K562 (cell line): ENCODE results near the gene RUNX1. TPM values are rescaled to one million over a fixed set of nuclear protein-coding genes. Genes with fewer than 3 reads are reported as not detected.

Experiments used
- BHLHE40 ChIP-seq: IDR thresholded peaks from 2 replicates; pipeline ENCODE4 v1.6.1; 2011; ENCODE audit warnings: low read length, improper control_type of control experiment
- CCAR2 ChIP-seq: fragments of 200-400 bp; formaldehyde crosslinking; IDR thresholded peaks from 2 replicates; pipeline ENCODE4 v1.6.1; 2017; ENCODE audit warnings: mild to moderate bottlenecking, low read depth, low read length
- CREM ChIP-seq: IDR thresholded peaks from 2 replicates; pipeline ENCODE4 v1.6.1; 2014; ENCODE audit warnings: antibody characterized with exemption, low read depth
- E2F1 ChIP-seq: sonication (generic); formaldehyde crosslinking; IDR thresholded peaks from 2 replicates; pipeline ENCODE4 v1.8.1; 2023; ENCODE audit warnings: mild to moderate bottlenecking, missing genetic modification reagents, moderate library complexity
- E2F4 ChIP-seq: sonication (generic); formaldehyde crosslinking; IDR thresholded peaks from 2 replicates; pipeline ENCODE4 v1.8.0; 2022; ENCODE audit warnings: mild to moderate bottlenecking, low read depth, missing genetic modification reagents
- ETV5 ChIP-seq: sonication (generic); formaldehyde crosslinking; IDR thresholded peaks from 2 replicates; pipeline ENCODE4 v1.4.0; 2020; ENCODE audit warnings: low read depth, mild to moderate bottlenecking, missing genetic modification reagents
- IRF1 ChIP-seq: sonication (generic); formaldehyde crosslinking; IDR thresholded peaks from 2 replicates; pipeline ENCODE4 v1.8.0; 2022; ENCODE audit warnings: missing genetic modification reagents, mild to moderate bottlenecking, borderline replicate concordance
- KAT2B ChIP-seq: IDR thresholded peaks from one replicate; pipeline ENCODE4 v1.6.1; 2012; ENCODE audit warnings: low read depth, mild to moderate bottlenecking, control low read depth, inconsistent platforms, low read length, moderate library complexity
- LEF1 ChIP-seq: fragments of 450-650 bp; IDR thresholded peaks from 2 replicates; pipeline ENCODE4 v1.6.1; 2016; ENCODE audit warnings: mild to moderate bottlenecking
- MAFK ChIP-seq: IDR thresholded peaks from 2 replicates; pipeline ENCODE4 v1.6.1; 2011; ENCODE audit warnings: low read length, improper control_type of control experiment
- MITF ChIP-seq: IDR thresholded peaks from 2 replicates; pipeline ENCODE4 v1.6.1; 2014; ENCODE audit warnings: antibody characterized with exemption
- MTA1 ChIP-seq: fragments of 450-650 bp; IDR thresholded peaks from 2 replicates; pipeline ENCODE4 v1.6.1; 2017; ENCODE audit warnings: borderline replicate concordance
- NFYB ChIP-seq: IDR thresholded peaks from 2 replicates; pipeline ENCODE4 v1.6.1; 2011; ENCODE audit warnings: mild to moderate bottlenecking, moderate library complexity; ENCODE audit not compliant: insufficient read length; ENCODE audit errors: extremely low read depth
- PHF8 ChIP-seq: fragments of 200-600 bp; sonication (generic); IDR thresholded peaks from 2 replicates; pipeline ENCODE4 v1.6.1; 2012; ENCODE audit warnings: mixed run types, mild to moderate bottlenecking, inconsistent platforms, low read length, moderate library complexity, borderline replicate concordance
- RBBP5 ChIP-seq: fragments of 200-600 bp; sonication (generic); IDR thresholded peaks from 2 replicates; pipeline ENCODE4 v1.6.1; 2012; ENCODE audit warnings: borderline replicate concordance, mild to moderate bottlenecking, low read length, control low read depth, inconsistent platforms; ENCODE audit not compliant: insufficient read depth, poor library complexity, severe bottlenecking
- RBM34 ChIP-seq: fragments of 200-400 bp; formaldehyde crosslinking; IDR thresholded peaks from 2 replicates; pipeline ENCODE4 v1.6.1; 2018; ENCODE audit warnings: low read length, borderline replicate concordance; ENCODE audit not compliant: insufficient read depth
- SNIP1 ChIP-seq: fragments of 450-650 bp; IDR thresholded peaks from 2 replicates; pipeline ENCODE4 v1.7.1; 2017; ENCODE audit warnings: low read depth, mild to moderate bottlenecking
- SOX6 ChIP-seq: fragments of 450-650 bp; IDR thresholded peaks from 2 replicates; pipeline ENCODE4 v1.6.1; 2014; ENCODE audit warnings: mild to moderate bottlenecking
- TAF9B ChIP-seq: fragments of 450-650 bp; IDR thresholded peaks from 2 replicates; pipeline ENCODE4 v1.6.1; 2018; ENCODE audit warnings: mild to moderate bottlenecking; ENCODE audit not compliant: partially characterized antibody
- TBL1XR1 ChIP-seq, 2 experiments: IDR thresholded peaks; 2 replicates each; pipeline ENCODE4 v1.6.1; 2012; ENCODE audit warnings: improper control_type of control experiment in 2 of 2, low read length in 2 of 2, mild to moderate bottlenecking in 1 of 2
- VEZF1 ChIP-seq: fragments of 200-800 bp; sonication (Bioruptor generic); IDR thresholded peaks from 2 replicates; pipeline ENCODE4 v1.6.1; 2017; ENCODE audit warnings: missing genetic modification characterization, missing compliant biosample characterization
- ZEB2 ChIP-seq: fragments of 450-650 bp; IDR thresholded peaks from 2 replicates; pipeline ENCODE4 v1.6.1; 2016
- ZNF282 ChIP-seq: sonication (generic); formaldehyde crosslinking; IDR thresholded peaks from 2 replicates; pipeline ENCODE4 v1.8.1; 2023; ENCODE audit warnings: missing genetic modification reagents
- polyA plus RNA-seq, 8 experiments: library from polyadenylated mRNA; depleted of rRNA in 4 of 8; stranded (reverse) in 5 of 8; unstranded in 3 of 8; fragments of >200 nt; fragmentation: Nextera tagmentation in 2 of 8; fragmentation: Illumina TruSeq in 1 of 8; extraction: Ambion mirVana in 2 of 8; extraction: Trizol in 1 of 8; gene quantifications; 2 replicates each; pipeline versions ENCODE4 v1.2.1 to v1.2.3, GENCODE V29; 2011 to 2014; ENCODE audit warnings: inconsistent platforms in 1 of 8, missing spikeins in 1 of 8
- total RNA-seq, 7 experiments: library from RNA; depleted of rRNA in 6 of 7; stranded (reverse); fragments of >200 nt in 6 of 7; fragmentation: Illumina TruSeq in 2 of 7; extraction: Trizol in 2 of 7; gene quantifications; 2 replicates each; pipeline versions ENCODE4 v1.2.1 to v1.2.3, GENCODE V29; 2011 to 2021; ENCODE audit warnings: low replicate concordance in 1 of 7

The RUNX1 gene
- total and polyA plus RNA-seq, 9 of the 15 experiments (the other 6 are each of a cell fraction or from before 2014, with no cell fraction given), result 2.2 to 68.6 (median 17.8) TPM

GRCh38 chr21:34886240-34887104 is 162.6 kb downstream of the RUNX1 start (continued):
- TF ChIP-seq IRF1 (CRISPR knock-in tag) (no peak), BHLHE40 (no peak), MITF (no peak), ZEB2 (no peak), RBBP5 (peak; percentile 95), RBM34 (no peak), PHF8 (peak; percentile 27; the same call in 1 of the 2 replicates), VEZF1 (CRISPR knock-in tag) (no peak), TBL1XR1 (IDR thresholded peaks at IDR 0.05; ENCODE audit: low read length in 2 of 2) (no peak), SOX6 (no peak), CREM (no peak; the same call in 1 of the 2 replicates), ZNF282 (CRISPR knock-in tag) (peak; percentile 43; the same call in 1 of the 2 replicates), KAT2B (no peak), E2F4 (no peak), MAFK (no peak), E2F1 (CRISPR knock-in tag) (no peak), SNIP1 (no peak), TAF9B (no peak), CCAR2 (no peak), ETV5 (no peak), MTA1 (no peak), LEF1 (no peak), NFYB (no peak)
